ENCODE data around the gene MANBA.

Gene MANBA

GRCh38 chr4:102612824-102613366, 147.9 kb downstream of the MANBA start:
- no peak for DNase-seq (ENCODE audit: low spot score)
- in situ Hi-C loops (cut with MboI; ENCODE audit: low pct_unique_long_range_greater_than_20kb, low sequenced_read_pairs, unreplicated experiment), result loop anchor here (10.0 kb wide), 1 partner anchor 412 kb away; no protein-coding TSS in a partner anchor
- TF ChIP-seq CTCF (IDR thresholded peaks at IDR 0.05; ENCODE audit: extremely low read depth, insufficient read depth, missing control alignments), result no peak

GRCh38 chr4:102612210-102612609, 148.6 kb downstream of the MANBA start:
- in situ Hi-C loops (cut with MboI; ENCODE audit: low pct_unique_long_range_greater_than_20kb, low sequenced_read_pairs, unreplicated experiment), result loop anchor here (10.0 kb wide), 1 partner anchor 413 kb away; no protein-coding TSS in a partner anchor
- no peak for DNase-seq (ENCODE audit: low spot score)
- no peak for TF ChIP-seq CTCF (IDR thresholded peaks at IDR 0.05; ENCODE audit: extremely low read depth, insufficient read depth, missing control alignments)

GRCh38 chr4:102610476-102610875, 150.3 kb downstream of the MANBA start:
- in situ Hi-C loops (cut with MboI; ENCODE audit: low pct_unique_long_range_greater_than_20kb, low sequenced_read_pairs, unreplicated experiment), result loop anchor here (10.0 kb wide), 1 partner anchor 414 kb away; no protein-coding TSS in a partner anchor
- no peak for TF ChIP-seq CTCF (IDR thresholded peaks at IDR 0.05; ENCODE audit: extremely low read depth, insufficient read depth, missing control alignments)
- DNase-seq (ENCODE audit: low spot score), result no peak

GRCh38 chr4:102610007-102610406, 150.8 kb downstream of the MANBA start:
- TF ChIP-seq CTCF (IDR thresholded peaks at IDR 0.05; ENCODE audit: extremely low read depth, insufficient read depth, missing control alignments), result peak; percentile 53
- in situ Hi-C loops (cut with MboI; ENCODE audit: low pct_unique_long_range_greater_than_20kb, low sequenced_read_pairs, unreplicated experiment), result loop anchor here (10.0 kb wide), 1 partner anchor 415 kb away; no protein-coding TSS in a partner anchor
- peak; percentile 29 for DNase-seq (ENCODE audit: low spot score)

GRCh38 chr4:102608190-102608589, 152.6 kb downstream of the MANBA start:
- no peak for DNase-seq (ENCODE audit: low spot score)
- in situ Hi-C loops (cut with MboI; ENCODE audit: low pct_unique_long_range_greater_than_20kb, low sequenced_read_pairs, unreplicated experiment), result no loop called here
- no peak for TF ChIP-seq CTCF (IDR thresholded peaks at IDR 0.05; ENCODE audit: extremely low read depth, insufficient read depth, missing control alignments)

- DNase-seq (ENCODE audit: low spot score), result no peak
- in situ Hi-C loops (cut with MboI; ENCODE audit: low pct_unique_long_range_greater_than_20kb, low sequenced_read_pairs, unreplicated experiment), result no loop called here
Measured at GRCh38 chr4:102606846-102607450, 153.8 kb downstream of the MANBA start.

More at GRCh38 chr4:102606846-102607450, 153.8 kb downstream of the MANBA start:
- no peak for TF ChIP-seq CTCF (IDR thresholded peaks at IDR 0.05; ENCODE audit: extremely low read depth, insufficient read depth, missing control alignments)
